ENCODE measurements around the gene GSTM3. TPM values are rescaled to one million over a fixed set of nuclear protein-coding genes. Genes with fewer than 3 reads are reported as not detected.

GSTM3 gene
- total and polyA plus RNA-seq, 2 experiments from 2014 or later: 30.0 to 75.2 TPM

Other genes starting within 250 kb of the GSTM3 start
- gene CYB561D1, start 246.9 kb downstream of the GSTM3 start, total RNA-seq (2014; rRNA removed; shearing (Covaris generic)): 9.5 and 9.6 TPM in 2 replicates
- 5.5 and 5.9 TPM in 2 replicates for gene CYB561D1, start 246.9 kb downstream of the GSTM3 start, polyA plus RNA-seq (2016; fragmentation: Nextera tagmentation; extraction: Ambion mirVana)
- 2.7 and 2.8 TPM in 2 replicates for gene AMIGO1, start 231.3 kb downstream of the GSTM3 start, total RNA-seq (2014; rRNA removed; shearing (Covaris generic))
- gene AMIGO1, start 231.3 kb downstream of the GSTM3 start, polyA plus RNA-seq (2016; fragmentation: Nextera tagmentation; extraction: Ambion mirVana): 1.3 and 1.7 TPM in 2 replicates
- not detected in 2 replicates for gene GPR61, start 201.2 kb downstream of the GSTM3 start, total RNA-seq (2014; rRNA removed; shearing (Covaris generic))
- not detected in 2 replicates for gene GPR61, start 201.2 kb downstream of the GSTM3 start, polyA plus RNA-seq (2016; fragmentation: Nextera tagmentation; extraction: Ambion mirVana)
- 14.7 and 14.9 TPM in 2 replicates for gene GNAI3, start 192.4 kb downstream of the GSTM3 start, total RNA-seq (2014; rRNA removed; shearing (Covaris generic))
- gene GNAI3, start 192.4 kb downstream of the GSTM3 start, polyA plus RNA-seq (2016; fragmentation: Nextera tagmentation; extraction: Ambion mirVana): 14.6 and 14.9 TPM in 2 replicates
- gene GNAT2, start 121.4 kb downstream of the GSTM3 start, total RNA-seq (2014; rRNA removed; shearing (Covaris generic)): not detected in 2 replicates
- 0.32 TPM in 1 of 2 replicates, not detected in the other for gene GNAT2, start 121.4 kb downstream of the GSTM3 start, polyA plus RNA-seq (2016; fragmentation: Nextera tagmentation; extraction: Ambion mirVana)
- gene AMPD2, start 121.2 kb downstream of the GSTM3 start, total RNA-seq (2014; rRNA removed; shearing (Covaris generic)): 79.3 and 87.9 TPM in 2 replicates
- gene AMPD2, start 121.2 kb downstream of the GSTM3 start, polyA plus RNA-seq (2016; fragmentation: Nextera tagmentation; extraction: Ambion mirVana): 61.1 and 61.3 TPM in 2 replicates
- 6.2 and 7.7 TPM in 2 replicates for gene GSTM4, start 84.9 kb downstream of the GSTM3 start, total RNA-seq (2014; rRNA removed; shearing (Covaris generic))
- gene GSTM4, start 84.9 kb downstream of the GSTM3 start, polyA plus RNA-seq (2016; fragmentation: Nextera tagmentation; extraction: Ambion mirVana): 12.4 and 15.2 TPM in 2 replicates
- 19.7 and 27.7 TPM in 2 replicates for gene GSTM2, start 73.0 kb downstream of the GSTM3 start, total RNA-seq (2014; rRNA removed; shearing (Covaris generic))
- gene GSTM2, start 73.0 kb downstream of the GSTM3 start, polyA plus RNA-seq (2016; fragmentation: Nextera tagmentation; extraction: Ambion mirVana): 40.1 and 41.2 TPM in 2 replicates
- not detected in 2 replicates for gene GSTM1, start 53.2 kb downstream of the GSTM3 start, total RNA-seq (2014; rRNA removed; shearing (Covaris generic))
- not detected in 2 replicates for gene GSTM1, start 53.2 kb downstream of the GSTM3 start, polyA plus RNA-seq (2016; fragmentation: Nextera tagmentation; extraction: Ambion mirVana)
- 1.5 and 2.4 TPM in 2 replicates for gene GSTM5, start 28.8 kb downstream of the GSTM3 start, total RNA-seq (2014; rRNA removed; shearing (Covaris generic))
- gene GSTM5, start 28.8 kb downstream of the GSTM3 start, polyA plus RNA-seq (2016; fragmentation: Nextera tagmentation; extraction: Ambion mirVana): 2.5 and 3.8 TPM in 2 replicates
- not detected in 2 replicates for gene EPS8L3, start 22.9 kb upstream of the GSTM3 start, total RNA-seq (2014; rRNA removed; shearing (Covaris generic))
- gene EPS8L3, start 22.9 kb upstream of the GSTM3 start, polyA plus RNA-seq (2016; fragmentation: Nextera tagmentation; extraction: Ambion mirVana): not detected in 2 replicates
- 60.0 and 87.0 TPM in 2 replicates for gene CSF1, start 169.8 kb upstream of the GSTM3 start, total RNA-seq (2014; rRNA removed; shearing (Covaris generic))
- 65.3 and 67.9 TPM in 2 replicates for gene CSF1, start 169.8 kb upstream of the GSTM3 start, polyA plus RNA-seq (2016; fragmentation: Nextera tagmentation; extraction: Ambion mirVana)
- 47.6 and 49.3 TPM in 2 replicates for gene AHCYL1, start 243.7 kb upstream of the GSTM3 start, total RNA-seq (2014; rRNA removed; shearing (Covaris generic))
- 71.0 and 72.6 TPM in 2 replicates for gene AHCYL1, start 243.7 kb upstream of the GSTM3 start, polyA plus RNA-seq (2016; fragmentation: Nextera tagmentation; extraction: Ambion mirVana)